ENCODE measurements around the gene EYA4. TPM values are rescaled to one million over a fixed set of nuclear protein-coding genes. Genes with fewer than 3 reads are reported as not detected.

The EYA4 gene
- total RNA-seq, 1 experiment from 2014 or later = not detected

GRCh38 chr6:133230052-133230451 is 11.1 kb upstream of the EYA4 start:
- CTCF ChIA-PET = no interaction called here
- Mint-ChIP-seq H3K36me3 (ENCODE audit: insufficient read depth, unreplicated experiment) (no peaks in the 10 kb centered on the region), H3K9me3 (ENCODE audit: unreplicated experiment) (no peaks in the 10 kb centered on the region), H3K4me1 (ENCODE audit: low read depth, unreplicated experiment) (no peaks in the 10 kb centered on the region), H3K4me3 (ENCODE audit: unreplicated experiment) (no peak overlapping the region), H3K27ac (ENCODE audit: unreplicated experiment) (no peak overlapping the region), H3K27me3 (ENCODE audit: insufficient read depth, unreplicated experiment) (no peaks in the 10 kb centered on the region)
- Histone ChIP-seq H3K4me1 (no peaks in the 10 kb centered on the region), H3K27me3 (replicated peaks; ENCODE audit: control insufficient read depth, insufficient read depth, low read length) (no peaks in the 10 kb centered on the region), H3K9me3 (no peaks in the 10 kb centered on the region), H3K36me3 (ENCODE audit: control insufficient read depth, insufficient read depth, low read length) (no peaks in the 10 kb centered on the region), H3K4me3 (ENCODE audit: low read depth, low read length) (no peak overlapping the region)
- no TSS peak for BruUV-seq (replicated peaks)
- intact Hi-C loops (cut with micrococcal nuclease; ENCODE audit: unreplicated experiment) = no loop called here
- DNase-seq = no peak
- no peak for TF ChIP-seq CTCF (IDR thresholded peaks at IDR 0.05; ENCODE audit: insufficient read depth in 1 of 2, low read depth in 1 of 2, low read length in 1 of 2, severe bottlenecking in 1 of 2, unreplicated experiment in 1 of 2)
- POLR2A ChIA-PET = no interaction called here

- Mint-ChIP-seq H3K4me3 (ENCODE audit: unreplicated experiment) (no peak overlapping the region), H3K9me3 (ENCODE audit: unreplicated experiment) (no peaks in the 10 kb centered on the region), H3K4me1 (ENCODE audit: low read depth, unreplicated experiment) (no peaks in the 10 kb centered on the region), H3K36me3 (ENCODE audit: insufficient read depth, unreplicated experiment) (no peaks in the 10 kb centered on the region), H3K27me3 (ENCODE audit: insufficient read depth, unreplicated experiment) (no peaks in the 10 kb centered on the region), H3K27ac (ENCODE audit: unreplicated experiment) (no peak overlapping the region)
- BruUV-seq (replicated peaks) = no TSS peak
- H3K27me3 ChIP-seq (replicated peaks; ENCODE audit: control insufficient read depth, insufficient read depth, low read length) = no peaks in the 10 kb centered on the region
- H3K4me3 ChIP-seq (ENCODE audit: low read depth, low read length) = no peak overlapping the region
- intact Hi-C loops (cut with micrococcal nuclease; ENCODE audit: unreplicated experiment) = no loop called here
- no peaks in the 10 kb centered on the region for H3K36me3 ChIP-seq (ENCODE audit: control insufficient read depth, insufficient read depth, low read length)
- CTCF ChIA-PET = no interaction called here
- POLR2A ChIA-PET = no interaction called here
- H3K4me1 ChIP-seq = no peaks in the 10 kb centered on the region
- DNase-seq = no peak
- no peaks in the 10 kb centered on the region for H3K9me3 ChIP-seq
- no peak for TF ChIP-seq CTCF (IDR thresholded peaks at IDR 0.05; ENCODE audit: insufficient read depth in 1 of 2, low read depth in 1 of 2, low read length in 1 of 2, severe bottlenecking in 1 of 2, unreplicated experiment in 1 of 2)
Measured at GRCh38 chr6:133235221-133235620, 5.9 kb upstream of the EYA4 start.

- H3K9me3 ChIP-seq = no peaks in the 10 kb centered on the region
- Mint-ChIP-seq H3K27me3 (ENCODE audit: insufficient read depth, unreplicated experiment) (no peaks in the 10 kb centered on the region), H3K9me3 (ENCODE audit: unreplicated experiment) (no peaks in the 10 kb centered on the region), H3K4me1 (ENCODE audit: low read depth, unreplicated experiment) (no peaks in the 10 kb centered on the region), H3K36me3 (ENCODE audit: insufficient read depth, unreplicated experiment) (no peaks in the 10 kb centered on the region), H3K27ac (ENCODE audit: unreplicated experiment) (no peak overlapping the region), H3K4me3 (ENCODE audit: unreplicated experiment) (no peak overlapping the region)
- H3K27me3 ChIP-seq (replicated peaks; ENCODE audit: control insufficient read depth, insufficient read depth, low read length) = no peaks in the 10 kb centered on the region
- no peak overlapping the region for H3K4me3 ChIP-seq (ENCODE audit: low read depth, low read length)
- no TSS peak for BruUV-seq (replicated peaks)
- ChIA-PET POLR2A (no interaction called here), CTCF (no interaction called here)
- no peaks in the 10 kb centered on the region for H3K4me1 ChIP-seq
- no peak for DNase-seq
- no peaks in the 10 kb centered on the region for H3K36me3 ChIP-seq (ENCODE audit: control insufficient read depth, insufficient read depth, low read length)
- intact Hi-C loops (cut with micrococcal nuclease; ENCODE audit: unreplicated experiment) = no loop called here
- no peak for TF ChIP-seq CTCF (IDR thresholded peaks at IDR 0.05; ENCODE audit: insufficient read depth in 1 of 2, low read depth in 1 of 2, low read length in 1 of 2, severe bottlenecking in 1 of 2, unreplicated experiment in 1 of 2)
Measured at GRCh38 chr6:133236932-133237331, 4.2 kb upstream of the EYA4 start.
